HT-29 (cell line): ENCODE data around the gene WNT6. TPM values are rescaled to one million over a fixed set of nuclear protein-coding genes. Genes with fewer than 3 reads are reported as not detected.

Source experiments
- DNase-seq: peaks from one replicate; pipeline ENCODE4 v3.0.0-alpha.2; 2015; ENCODE audit warnings: low spot score
- small RNA-seq: library from RNA; depleted of rRNA; stranded (forward); fragments of <200 nt; gene quantifications from one replicate; pipeline ENCODE3, GENCODE V24; 2014
- total RNA-seq: library from RNA; depleted of rRNA; stranded (reverse); fragments of >200 nt; shearing (Covaris generic); gene quantifications from 2 replicates; pipeline ENCODE4 v1.2.3, GENCODE V29; 2014; rRNA removed

WNT6 gene
- total RNA-seq, 1 experiment from 2014 or later = not detected

DNA sequence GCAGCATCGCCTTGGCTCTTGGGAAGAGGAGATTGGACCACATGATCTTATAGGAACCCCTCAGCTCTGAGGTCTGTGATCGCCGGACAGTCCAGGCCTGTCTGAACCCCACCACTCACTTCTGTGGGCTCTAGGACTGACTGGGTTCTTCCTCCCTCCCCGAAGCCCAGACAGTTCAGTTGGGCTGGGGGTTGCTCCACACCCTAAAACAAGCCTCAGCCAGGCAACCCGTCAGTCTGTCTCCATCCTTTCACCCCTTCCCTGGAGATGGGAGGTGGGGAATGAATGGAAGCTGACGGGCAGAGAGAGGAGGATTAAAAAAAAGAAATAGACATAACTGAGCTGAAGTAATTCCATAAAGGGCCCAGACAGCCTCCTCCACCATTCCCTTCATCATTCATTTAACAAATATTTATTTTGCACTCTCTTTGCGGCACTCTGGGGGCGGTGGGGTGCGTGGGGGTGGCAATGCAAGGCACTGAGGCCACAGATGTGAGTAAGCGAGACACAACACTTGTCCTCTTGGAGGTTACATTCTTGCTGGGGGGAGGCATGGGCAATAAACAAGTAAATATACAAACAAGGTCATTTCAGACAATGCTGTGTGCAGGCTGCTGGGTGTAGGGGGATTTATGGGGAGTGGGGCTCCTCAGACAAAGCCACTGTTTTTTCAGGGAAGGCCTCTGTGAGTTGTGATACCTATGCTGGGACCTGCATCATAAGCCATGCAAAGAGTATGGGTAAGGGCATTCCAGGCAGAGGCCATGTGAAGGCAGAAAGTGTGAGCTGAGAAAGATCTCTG, 33.9 kb downstream of the WNT6 start:
- peak; percentile 41 for DNase-seq

DNA sequence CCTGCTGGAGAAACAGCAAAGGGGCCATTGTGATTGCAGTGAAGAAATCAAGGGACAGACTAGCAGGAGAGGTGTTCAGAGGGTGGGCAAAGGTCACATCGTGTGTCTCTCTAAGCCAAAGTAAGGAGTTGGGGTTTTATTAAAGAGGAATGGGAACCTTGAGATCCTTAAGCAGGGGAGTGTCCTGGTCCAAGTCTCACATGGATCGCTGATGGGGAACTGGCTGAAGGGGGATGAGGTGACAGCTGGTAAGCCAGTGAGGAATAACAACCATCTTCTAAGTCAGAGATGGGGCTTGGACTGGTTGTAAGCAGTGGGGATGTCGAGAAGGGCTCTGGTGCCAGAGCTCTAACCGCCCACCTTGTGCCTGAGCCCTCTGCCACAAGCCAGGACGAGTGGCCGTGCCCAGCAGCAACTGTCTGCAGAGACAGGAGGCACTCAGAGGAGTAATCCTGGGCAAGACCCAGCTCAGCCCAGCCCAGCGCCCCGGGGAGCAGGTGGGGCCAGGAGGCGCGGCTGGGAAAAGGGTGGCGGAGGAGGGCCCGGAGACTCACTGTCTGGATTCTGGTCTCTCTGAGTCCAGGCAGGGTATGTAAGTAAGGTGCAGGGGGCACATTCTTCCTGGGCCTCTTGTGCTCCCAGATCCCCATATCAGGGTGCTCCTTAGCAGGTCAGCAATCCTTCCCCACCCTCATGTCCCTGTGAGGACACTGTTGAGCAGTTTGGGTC, 34.7 kb downstream of the WNT6 start:
- peak; percentile 66 for DNase-seq

- no peak for DNase-seq
Measured at GRCh38 chr2:218894880-218895157, 35.2 kb downstream of the WNT6 start.

- peak; percentile 73 for DNase-seq
Measured at GRCh38 chr2:218895326-218895725, 35.7 kb downstream of the WNT6 start.

DNA sequence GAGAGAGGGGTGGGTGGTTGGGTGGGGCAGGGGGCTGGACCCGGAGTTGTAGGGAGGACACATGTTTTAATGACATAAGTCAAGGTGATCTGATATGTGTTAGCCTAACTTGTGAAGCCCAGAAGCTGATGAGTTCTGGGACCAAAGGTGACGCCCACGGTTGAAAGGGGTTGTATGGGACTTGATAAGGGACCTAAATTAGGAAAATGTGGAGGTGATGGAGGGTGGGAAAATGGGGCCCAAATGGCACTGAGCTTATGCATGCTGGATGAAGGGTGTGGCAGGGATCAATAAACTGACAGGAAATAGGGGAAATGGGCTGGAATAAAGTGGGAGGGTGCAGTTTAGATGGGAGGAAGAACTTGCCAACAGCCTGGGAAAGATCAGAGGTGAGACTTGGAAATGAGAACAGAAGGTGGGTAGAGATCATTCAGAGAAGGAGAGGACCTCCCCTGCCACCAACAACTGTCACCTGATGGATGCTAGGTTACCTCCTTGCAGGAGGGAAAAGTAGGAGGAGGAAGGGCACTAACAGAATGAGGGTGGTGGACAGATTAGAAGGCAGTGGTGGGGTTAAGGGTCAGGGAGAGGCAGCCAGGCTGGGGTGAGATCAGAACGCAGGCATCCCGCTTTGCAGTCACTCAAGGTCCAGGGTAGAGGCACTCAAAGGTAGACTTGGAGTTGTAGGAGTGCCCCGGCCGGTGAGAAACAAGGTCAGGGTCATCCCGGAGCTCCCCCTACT, 36.3 kb downstream of the WNT6 start:
- peak; percentile 63 for DNase-seq

GRCh38 chr2:218896501-218897393, 37.1 kb downstream of the WNT6 start:
- DNase-seq = peak; percentile 92

DNA sequence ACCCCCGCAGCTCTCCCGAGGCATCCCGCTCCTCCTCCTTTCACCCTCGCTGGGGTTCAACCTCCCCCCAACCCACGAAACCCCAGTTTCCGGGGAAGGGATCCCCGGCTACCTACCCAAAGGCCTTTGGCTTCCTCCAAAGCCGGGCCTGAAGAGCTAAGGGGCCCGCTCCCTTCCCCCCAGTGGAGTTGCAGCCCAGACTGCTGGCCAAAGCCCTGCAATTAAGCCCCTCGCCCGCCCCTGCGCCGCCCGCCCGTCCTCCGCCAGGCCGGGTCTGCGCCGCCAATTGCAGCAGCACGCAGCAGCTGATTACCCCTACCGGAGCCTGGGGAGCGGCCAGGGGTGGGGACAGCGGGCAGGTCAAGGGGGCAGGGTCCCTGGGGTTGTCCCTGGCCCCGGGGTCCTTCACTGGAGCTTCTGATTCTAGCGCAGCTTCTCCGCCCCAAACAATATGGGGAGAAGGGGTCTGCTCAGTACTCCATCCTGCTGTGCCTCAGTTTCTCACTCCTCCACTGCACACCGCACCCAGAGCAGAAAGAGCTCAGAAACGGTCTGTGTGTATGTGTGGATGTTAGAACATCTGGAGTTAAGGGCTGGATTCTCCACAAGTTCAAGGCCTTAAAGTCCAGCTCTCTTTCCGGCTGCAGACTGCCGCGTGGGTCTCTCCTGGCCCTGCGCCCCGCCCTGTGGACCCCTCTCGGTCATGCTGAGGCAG, 37.9 kb downstream of the WNT6 start:
- peak; percentile 47 for DNase-seq

- peak; percentile 76 for DNase-seq
Measured at GRCh38 chr2:218898109-218898878, 38.7 kb downstream of the WNT6 start.

- DNase-seq = no peak
Measured at GRCh38 chr2:218899147-218899546, 39.5 kb downstream of the WNT6 start.

DNA sequence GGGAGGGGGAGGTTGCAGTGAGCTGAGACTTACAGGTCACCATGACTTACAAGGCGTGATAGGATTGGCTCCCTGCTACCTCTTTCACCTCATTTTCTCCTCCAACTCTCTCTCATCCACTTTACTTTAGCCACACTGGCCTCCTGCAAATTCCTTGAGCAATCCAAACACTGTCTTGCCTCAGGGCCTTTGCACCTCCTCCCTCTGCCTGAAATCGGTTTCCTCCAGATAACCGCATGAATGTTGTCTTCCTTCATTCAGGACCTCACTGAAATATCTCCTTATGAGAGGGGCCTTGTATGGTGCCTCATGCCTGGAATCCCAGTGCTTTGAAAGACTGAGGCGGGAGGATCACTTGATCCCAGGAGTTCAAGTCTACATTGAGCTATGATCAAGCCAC, 42.8 kb downstream of the WNT6 start:
- no peak for DNase-seq

GRCh38 chr2:218904176-218904575, 44.6 kb downstream of the WNT6 start:
- DNase-seq = no peak

GRCh38 chr2:218908721-218909619, 49.4 kb downstream of the WNT6 start:
- DNase-seq = peak; percentile 96

DNA sequence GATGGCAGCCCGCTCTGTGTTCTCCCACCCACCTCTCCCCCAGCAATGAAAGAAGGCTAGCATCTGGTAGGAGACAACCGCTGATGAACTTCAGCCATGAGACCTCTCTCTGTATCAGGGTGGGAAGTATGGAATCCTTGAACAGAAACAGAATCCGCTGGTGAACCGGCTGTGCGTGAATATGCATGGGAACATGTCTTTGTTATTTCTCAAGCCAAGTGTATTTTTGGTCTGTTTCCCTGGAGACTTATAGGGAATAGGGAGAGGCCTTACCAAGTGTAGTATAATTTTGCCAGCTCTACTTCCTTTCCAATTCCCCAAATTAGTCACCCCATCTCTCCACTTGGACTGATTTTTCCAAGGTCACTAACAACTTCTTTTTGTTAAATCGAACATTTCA, 51.1 kb downstream of the WNT6 start:
- DNase-seq = no peak

DNA sequence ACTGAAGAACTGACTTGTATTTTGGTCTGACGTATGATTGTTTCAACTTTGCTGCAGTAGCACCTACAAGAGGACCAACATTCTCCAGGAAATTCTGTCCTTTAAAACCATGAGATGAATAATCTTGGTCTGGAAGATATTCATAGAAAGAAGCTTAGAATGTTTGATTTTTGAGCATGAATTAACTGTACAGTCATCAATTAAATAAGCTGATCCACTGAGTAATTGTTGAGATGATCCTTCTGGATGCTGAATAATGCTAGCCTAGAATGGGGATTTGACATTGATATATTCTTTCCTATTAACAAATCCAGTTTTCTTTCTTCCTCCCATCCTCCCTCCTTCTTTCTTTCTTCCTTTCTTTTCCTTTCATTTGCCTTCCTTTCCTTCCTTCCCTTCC, 60.9 kb downstream of the WNT6 start:
- DNase-seq = no peak

Small RNA genes lying within 50 kb of the gene (small RNA-seq; reads per million reads assigned to genes)
- not detected for gene RNU6-642P

Other genes starting within 250 kb of the WNT6 start
- gene ZNF142, start 200.2 kb upstream of the WNT6 start, total RNA-seq = 22.9 and 24.3 TPM in 2 replicates
- 54.2 and 60.4 TPM in 2 replicates for gene BCS1L, start 200.1 kb upstream of the WNT6 start, total RNA-seq
- 44.6 and 55.8 TPM in 2 replicates for gene RNF25, start 187.8 kb upstream of the WNT6 start, total RNA-seq
- 17.9 and 22.4 TPM in 2 replicates for gene STK36, start 187.7 kb upstream of the WNT6 start, total RNA-seq
- 22.8 and 33.3 TPM in 2 replicates for gene TTLL4, start 149.0 kb upstream of the WNT6 start, total RNA-seq
- 1.4 and 2.4 TPM in 2 replicates for gene CYP27A1, start 77.7 kb upstream of the WNT6 start, total RNA-seq
- gene PRKAG3, start 28.0 kb upstream of the WNT6 start, total RNA-seq = not detected in 2 replicates
- gene WNT10A, start 21.0 kb downstream of the WNT6 start, total RNA-seq = 14.9 and 18.7 TPM in 2 replicates
- gene CDK5R2, start 99.9 kb downstream of the WNT6 start, total RNA-seq = not detected in 2 replicates
- not detected in 2 replicates for gene FEV, start 125.4 kb downstream of the WNT6 start, total RNA-seq
- gene CRYBA2, start 133.6 kb downstream of the WNT6 start, total RNA-seq = not detected in 2 replicates
- not detected in 2 replicates for gene CFAP65, start 181.7 kb downstream of the WNT6 start, total RNA-seq
- gene IHH, start 201.1 kb downstream of the WNT6 start, total RNA-seq = 12.3 and 13.4 TPM in 2 replicates